Endothelial cell of umbilical vein (primary cell): ENCODE data around the gene ABTB2.

ENCODE experiments used
- EZH2 ChIP-seq: IDR thresholded peaks from 2 replicates; pipeline ENCODE4 v1.6.1; 2012; ENCODE audit warnings: borderline replicate concordance, low read depth, mild to moderate bottlenecking, moderate library complexity, low read length, inconsistent platforms; ENCODE audit not compliant: severe bottlenecking
- POLR2A ChIP-seq: IDR thresholded peaks from 2 replicates; pipeline ENCODE4 v1.6.1; 2012; ENCODE audit warnings: low read depth, mild to moderate bottlenecking, control low read depth, low read length
- POLR2AphosphoS5 ChIP-seq: IDR thresholded peaks from 2 replicates; pipeline ENCODE4 v1.6.1; 2012; ENCODE audit warnings: low read depth, mild to moderate bottlenecking, control low read depth, low read length, moderate library complexity; ENCODE audit not compliant: insufficient read depth
- TF ChIP-seq, protein P1 (sequence below): IDR thresholded peaks from 2 replicates; pipeline ENCODE4 v1.6.1; 2011; ENCODE audit not compliant: insufficient read depth, insufficient read length

GRCh38 chr11:34232807-34233206, 125.0 kb downstream of the ABTB2 start:
- TF ChIP-seq POLR2A (no peak), EZH2 (no peak), POLR2AphosphoS5 (no peak)
- TF ChIP-seq, protein P1, sequence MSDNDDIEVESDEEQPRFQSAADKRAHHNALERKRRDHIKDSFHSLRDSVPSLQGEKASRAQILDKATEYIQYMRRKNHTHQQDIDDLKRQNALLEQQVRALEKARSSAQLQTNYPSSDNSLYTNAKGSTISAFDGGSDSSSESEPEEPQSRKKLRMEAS: no peak
